Measurements from ENCODE around the gene MN1. TPM values are rescaled to one million over a fixed set of nuclear protein-coding genes. Genes with fewer than 3 reads are reported as not detected.

MN1 gene
- total RNA-seq: 1.0 and 7.4 TPM in 2 replicates
- 2.8 and 11.8 TPM in 2 replicates for polyA plus RNA-seq
- 3.9 and 9.5 TPM in 2 replicates for polyA plus RNA-seq (2012)
- 14.0 and 82.2 TPM in 2 replicates for polyA minus RNA-seq (ENCODE audit: low replicate concordance)

- Histone ChIP-seq H3K27me3 (ENCODE audit: control insufficient read depth, insufficient read depth, low read length) (peaks cover under 1% of the 10 kb centered on the region), H3K79me2 (ENCODE audit: control insufficient read depth, insufficient read depth, low read length) (no peaks in the 10 kb centered on the region), H4K20me1 (ENCODE audit: control insufficient read depth, extremely low read depth, insufficient read depth, low read length) (no peaks in the 10 kb centered on the region), H3K4me3 (replicated peaks in 1 of 4; ENCODE audit: control extremely low read depth in 1 of 4, insufficient read depth in 1 of 4, low read depth in 3 of 4, low read length in 4 of 4) (peak within 1 kb of the TSS; percentile 54 to 76 (median 66)), H3K27ac (ENCODE audit: insufficient read depth, low read length) (peak within 1 kb of the TSS; percentile 23), H3K4me1 (ENCODE audit: control insufficient read depth, extremely low read depth, insufficient read depth, low read length) (peaks cover 3% of the 10 kb centered on the region), H3K9ac (ENCODE audit: insufficient read depth, low read length) (peak within 1 kb of the TSS; percentile 53), H3K4me2 (ENCODE audit: extremely low read depth, insufficient read depth, low read length) (peak within 1 kb of the TSS; percentile 81), H3K9me3 (ENCODE audit: control insufficient read depth, insufficient read depth, low read depth, low read length) (no peaks in the 10 kb centered on the region), H3K36me3 (ENCODE audit: control insufficient read depth, insufficient read depth, low read length) (no peaks in the 10 kb centered on the region), H2AFZ (ENCODE audit: low read length) (peak within 1 kb of the TSS; percentile 69)
- DNase-seq (ENCODE audit: low read depth in 2 of 2): peak; percentile 42 to 66
- TF ChIP-seq, protein P1, sequence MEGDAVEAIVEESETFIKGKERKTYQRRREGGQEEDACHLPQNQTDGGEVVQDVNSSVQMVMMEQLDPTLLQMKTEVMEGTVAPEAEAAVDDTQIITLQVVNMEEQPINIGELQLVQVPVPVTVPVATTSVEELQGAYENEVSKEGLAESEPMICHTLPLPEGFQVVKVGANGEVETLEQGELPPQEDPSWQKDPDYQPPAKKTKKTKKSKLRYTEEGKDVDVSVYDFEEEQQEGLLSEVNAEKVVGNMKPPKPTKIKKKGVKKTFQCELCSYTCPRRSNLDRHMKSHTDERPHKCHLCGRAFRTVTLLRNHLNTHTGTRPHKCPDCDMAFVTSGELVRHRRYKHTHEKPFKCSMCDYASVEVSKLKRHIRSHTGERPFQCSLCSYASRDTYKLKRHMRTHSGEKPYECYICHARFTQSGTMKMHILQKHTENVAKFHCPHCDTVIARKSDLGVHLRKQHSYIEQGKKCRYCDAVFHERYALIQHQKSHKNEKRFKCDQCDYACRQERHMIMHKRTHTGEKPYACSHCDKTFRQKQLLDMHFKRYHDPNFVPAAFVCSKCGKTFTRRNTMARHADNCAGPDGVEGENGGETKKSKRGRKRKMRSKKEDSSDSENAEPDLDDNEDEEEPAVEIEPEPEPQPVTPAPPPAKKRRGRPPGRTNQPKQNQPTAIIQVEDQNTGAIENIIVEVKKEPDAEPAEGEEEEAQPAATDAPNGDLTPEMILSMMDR (conservative IDR thresholded peaks at IDR 0.05 in 1 of 2, IDR thresholded peaks at IDR 0.05 in 1 of 2; ENCODE audit: low read depth in 1 of 2, low read length in 2 of 2): peak in 1 of 2 donors; percentile 9
- no peak for TF ChIP-seq EZH2 (IDR thresholded peaks at IDR 0.05; ENCODE audit: low read length, missing control alignments)
These were observed at the start of gene MN1 for GRCh38 chr22:27801616-27802345. MN1 (minus strand) TSS chr22:27801756; CDS start chr22:27800543, 1,213 bp downstream.

- Histone ChIP-seq H4K20me1 (ENCODE audit: control insufficient read depth, extremely low read depth, insufficient read depth, low read length) (no peaks in the 10 kb centered on the region), H2AFZ (ENCODE audit: low read length) (no peak overlapping the region), H3K27me3 (ENCODE audit: control insufficient read depth, insufficient read depth, low read length) (no peaks in the 10 kb centered on the region), H3K9ac (ENCODE audit: insufficient read depth, low read length) (no peak overlapping the region), H3K4me2 (ENCODE audit: extremely low read depth, insufficient read depth, low read length) (no peak overlapping the region), H3K36me3 (ENCODE audit: control insufficient read depth, insufficient read depth, low read length) (peaks cover 7% of the 10 kb centered on the region), H3K79me2 (ENCODE audit: control insufficient read depth, insufficient read depth, low read length) (no peaks in the 10 kb centered on the region), H3K4me3 (replicated peaks in 1 of 4; ENCODE audit: control extremely low read depth in 1 of 4, insufficient read depth in 1 of 4, low read depth in 3 of 4, low read length in 4 of 4) (no peak overlapping the region), H3K27ac (ENCODE audit: insufficient read depth, low read length) (no peak overlapping the region), H3K4me1 (ENCODE audit: control insufficient read depth, extremely low read depth, insufficient read depth, low read length) (peaks cover 5% of the 10 kb centered on the region), H3K9me3 (ENCODE audit: control insufficient read depth, insufficient read depth, low read depth, low read length) (no peaks in the 10 kb centered on the region)
- TF ChIP-seq EZH2 (IDR thresholded peaks at IDR 0.05; ENCODE audit: low read length, missing control alignments): no peak
- TF ChIP-seq, protein P1 (conservative IDR thresholded peaks at IDR 0.05 in 1 of 2, IDR thresholded peaks at IDR 0.05 in 1 of 2; ENCODE audit: low read depth in 1 of 2, low read length in 2 of 2): no peak
- DNase-seq (ENCODE audit: low read depth in 2 of 2): peak in 1 of 2 donors; percentile 73
These were observed 48.5 kb upstream of the MN1 start for GRCh38 chr22:27850000-27850521.

- no peak for DNase-seq (ENCODE audit: low read depth in 2 of 2)
- no peaks in the 10 kb centered on the region for H3K4me1 ChIP-seq (ENCODE audit: control insufficient read depth, extremely low read depth, insufficient read depth, low read length)
These were observed 46.4 kb upstream of the MN1 start for GRCh38 chr22:27848005-27848404.

More at GRCh38 chr22:27848005-27848404, 46.4 kb upstream of the MN1 start:
- no peak overlapping the region for H3K4me2 ChIP-seq (ENCODE audit: extremely low read depth, insufficient read depth, low read length)
- H3K9ac ChIP-seq (ENCODE audit: insufficient read depth, low read length): no peak overlapping the region
- no peak for TF ChIP-seq EZH2 (IDR thresholded peaks at IDR 0.05; ENCODE audit: low read length, missing control alignments)
- TF ChIP-seq, protein P1 (conservative IDR thresholded peaks at IDR 0.05 in 1 of 2, IDR thresholded peaks at IDR 0.05 in 1 of 2; ENCODE audit: low read depth in 1 of 2, low read length in 2 of 2): no peak
- no peak overlapping the region for H2AFZ ChIP-seq (ENCODE audit: low read length)
- no peaks in the 10 kb centered on the region for H3K27me3 ChIP-seq (ENCODE audit: control insufficient read depth, insufficient read depth, low read length)
- H3K79me2 ChIP-seq (ENCODE audit: control insufficient read depth, insufficient read depth, low read length): no peaks in the 10 kb centered on the region
- no peaks in the 10 kb centered on the region for H3K9me3 ChIP-seq (ENCODE audit: control insufficient read depth, insufficient read depth, low read depth, low read length)
- H3K36me3 ChIP-seq (ENCODE audit: control insufficient read depth, insufficient read depth, low read length): peaks cover 5% of the 10 kb centered on the region
- no peaks in the 10 kb centered on the region for H4K20me1 ChIP-seq (ENCODE audit: control insufficient read depth, extremely low read depth, insufficient read depth, low read length)
- H3K27ac ChIP-seq (ENCODE audit: insufficient read depth, low read length): no peak overlapping the region
- H3K4me3 ChIP-seq (replicated peaks in 1 of 4; ENCODE audit: control extremely low read depth in 1 of 4, insufficient read depth in 1 of 4, low read depth in 3 of 4, low read length in 4 of 4): no peak overlapping the region
